Cardiac muscle cell (in vitro differentiated cells and primary cell): ENCODE data around the gene WSCD2. TPM values are rescaled to one million over a fixed set of nuclear protein-coding genes. Genes with fewer than 3 reads are reported as not detected.

Experiments used
- DNase-seq, 2 donors: peaks; one replicate each; pipeline versions ENCODE4 v3.0.0 to v3.0.0-alpha.2; 2010 to 2017; ENCODE audit warnings: low read depth in 1 of 2, low spot score in 1 of 2
- H3K27ac ChIP-seq: fragments of 200-600 bp; sonication (generic); 2 replicates; pipeline ENCODE4 v1.5.1; 2016
- H3K27me3 ChIP-seq: fragments of 200-600 bp; sonication (generic); 2 replicates; pipeline ENCODE4 v1.6.0; 2016; ENCODE audit warnings: control low read depth
- H3K36me3 ChIP-seq: fragments of 200-600 bp; sonication (generic); 2 replicates; pipeline ENCODE4 v1.5.1; 2016; ENCODE audit warnings: control low read depth
- H3K4me1 ChIP-seq: fragments of 200-600 bp; sonication (generic); 2 replicates; pipeline ENCODE4 v1.8.1; 2017; ENCODE audit warnings: low read depth, mild to moderate bottlenecking, mixed run types
- H3K4me3 ChIP-seq: fragments of 200-600 bp; sonication (generic); 2 replicates; pipeline ENCODE4 v1.5.1; 2016; ENCODE audit warnings: mild to moderate bottlenecking
- H3K9me3 ChIP-seq: fragments of 200-600 bp; sonication (generic); 2 replicates; pipeline ENCODE4 v1.5.1; 2017; ENCODE audit warnings: low read depth, mild to moderate bottlenecking, control low read depth
- CTCF ChIP-seq: IDR thresholded peaks from 2 replicates; pipeline ENCODE4 v1.5.1; 2012; ENCODE audit warnings: low read depth, mild to moderate bottlenecking, low read length
- polyA plus RNA-seq: library from polyadenylated mRNA; unstranded; fragments of >200 nt; fragmentation: Nextera tagmentation; extraction: Ambion mirVana; gene quantifications from 2 replicates; pipeline ENCODE4 v1.2.1, GENCODE V29; 2016
- total RNA-seq: library from RNA; depleted of rRNA; stranded (reverse); fragments of >200 nt; gene quantifications from 2 replicates; pipeline ENCODE4 v1.2.3, GENCODE V29; 2016

The WSCD2 gene
- total and polyA plus RNA-seq, 2 experiments from 2014 or later: 7.0 to 7.1 TPM

GRCh38 chr12:108135627-108136026 lies 6.5 kb downstream of the WSCD2 start:
- Histone ChIP-seq H3K4me1 (peaks cover 3% of the 10 kb centered on the region), H3K36me3 (no peaks in the 10 kb centered on the region), H3K27ac (no peak overlapping the region), H3K27me3 (peaks cover 4% of the 10 kb centered on the region), H3K9me3 (no peaks in the 10 kb centered on the region), H3K4me3 (no peak overlapping the region)
- TF ChIP-seq CTCF: no peak
- DNase-seq: no peak

- Histone ChIP-seq H3K4me3 (no peak overlapping the region), H3K27ac (no peak overlapping the region), H3K9me3 (no peaks in the 10 kb centered on the region), H3K36me3 (no peaks in the 10 kb centered on the region), H3K27me3 (no peaks in the 10 kb centered on the region), H3K4me1 (peaks cover 3% of the 10 kb centered on the region)
- no peak for TF ChIP-seq CTCF
- DNase-seq: no peak
Observed at GRCh38 chr12:108136697-108137096, 7.6 kb downstream of the WSCD2 start.

- no peaks in the 10 kb centered on the region for H3K9me3 ChIP-seq
- no peaks in the 10 kb centered on the region for H3K36me3 ChIP-seq
- H3K27me3 ChIP-seq: no peaks in the 10 kb centered on the region
- TF ChIP-seq CTCF: no peak
- H3K27ac ChIP-seq: no peak overlapping the region
- DNase-seq: no peak
- no peak overlapping the region for H3K4me3 ChIP-seq
- H3K4me1 ChIP-seq: no peaks in the 10 kb centered on the region
Observed at GRCh38 chr12:108139454-108139853, 10.4 kb downstream of the WSCD2 start.

GRCh38 chr12:108140501-108140900 lies 11.4 kb downstream of the WSCD2 start:
- no peak for DNase-seq
- no peak overlapping the region for H3K4me3 ChIP-seq
- no peak for TF ChIP-seq CTCF
- no peak overlapping the region for H3K27ac ChIP-seq
- no peaks in the 10 kb centered on the region for H3K27me3 ChIP-seq
- no peaks in the 10 kb centered on the region for H3K9me3 ChIP-seq
- H3K36me3 ChIP-seq: no peaks in the 10 kb centered on the region
- H3K4me1 ChIP-seq: no peaks in the 10 kb centered on the region

- Histone ChIP-seq H3K4me3 (no peak overlapping the region), H3K4me1 (no peaks in the 10 kb centered on the region), H3K36me3 (no peaks in the 10 kb centered on the region), H3K27me3 (no peaks in the 10 kb centered on the region), H3K9me3 (no peaks in the 10 kb centered on the region), H3K27ac (no peak overlapping the region)
- no peak for DNase-seq
- TF ChIP-seq CTCF: no peak
Observed at GRCh38 chr12:108141600-108142130, 12.6 kb downstream of the WSCD2 start.

GRCh38 chr12:108143144-108143543 lies 14.1 kb downstream of the WSCD2 start:
- H3K4me1 ChIP-seq: no peaks in the 10 kb centered on the region
- H3K27me3 ChIP-seq: no peaks in the 10 kb centered on the region
- H3K9me3 ChIP-seq: no peaks in the 10 kb centered on the region
- DNase-seq: no peak
- TF ChIP-seq CTCF: no peak
- no peak overlapping the region for H3K27ac ChIP-seq
- no peaks in the 10 kb centered on the region for H3K36me3 ChIP-seq
- H3K4me3 ChIP-seq: no peak overlapping the region
